NCI-H2227 (cell line): ENCODE results near the gene FAAP20.

ENCODE experiments used
- DNase-seq: peaks from one replicate; lab custom pipeline; 2025; ENCODE audit not compliant: unreplicated experiment; lab: John Stamatoyannopoulos, UW

The FAAP20 gene

GRCh38 chr1:2230781-2231531 is 36.4 kb upstream of the FAAP20 start:
- no peak for DNase-seq

- no peak for DNase-seq
Measured at GRCh38 chr1:2229911-2230731, 35.5 kb upstream of the FAAP20 start.

GRCh38 chr1:2229037-2229864 is 34.7 kb upstream of the FAAP20 start:
- peak; percentile 65 for DNase-seq

GRCh38 chr1:2228694-2229036 is 34.1 kb upstream of the FAAP20 start:
- DNase-seq = peak; percentile 62

- peak; percentile 59 for DNase-seq
Measured at GRCh38 chr1:2228157-2228594, 33.6 kb upstream of the FAAP20 start, which contains the start of gene SKI. SKI (plus strand) TSS chr1:2228319; CDS start chr1:2228767, 448 bp downstream.

GRCh38 chr1:2227346-2228156 is 33.0 kb upstream of the FAAP20 start:
- DNase-seq = peak; percentile 99

GRCh38 chr1:2226525-2227345 is 32.2 kb upstream of the FAAP20 start:
- DNase-seq = peak; percentile 41

- no peak for DNase-seq
Measured at GRCh38 chr1:2224631-2225428, 30.3 kb upstream of the FAAP20 start.

GRCh38 chr1:2224170-2224584 is 29.6 kb upstream of the FAAP20 start:
- no peak for DNase-seq

- DNase-seq = no peak
Measured at GRCh38 chr1:2221271-2221670, 26.7 kb upstream of the FAAP20 start.

- no peak for DNase-seq
Measured at GRCh38 chr1:2216767-2217058, 22.1 kb upstream of the FAAP20 start.

GRCh38 chr1:2215909-2216766 is 21.6 kb upstream of the FAAP20 start:
- DNase-seq = no peak

- no peak for DNase-seq
Measured at GRCh38 chr1:2215329-2215728, 20.8 kb upstream of the FAAP20 start.

- no peak for DNase-seq
Measured at GRCh38 chr1:2214541-2215241, 20.1 kb upstream of the FAAP20 start.

GRCh38 chr1:2213576-2214505 is 19.3 kb upstream of the FAAP20 start:
- no peak for DNase-seq
